Keratinocyte (primary cell): Measurements from ENCODE around the gene NME9.

ENCODE experiments used
- CTCF ChIP-seq, 3 experiments: IDR thresholded peaks in 1 of 3; conservative IDR thresholded peaks in 1 of 3; optimal IDR thresholded peaks in 1 of 3; 2 replicates in 2 of 3; 3 replicates in 1 of 3; pipeline versions ENCODE3 to v1.5.1; 2011; ENCODE audit warnings: low read length in 3 of 3, mild to moderate bottlenecking in 3 of 3, moderate library complexity in 2 of 3, control low read depth in 1 of 3, inconsistent platforms in 1 of 3; ENCODE audit not compliant: insufficient read depth in 2 of 3; ENCODE audit errors: extremely low read depth in 1 of 3
- EZH2 ChIP-seq: IDR thresholded peaks from one replicate; pipeline ENCODE4 v1.6.1; 2012; ENCODE audit warnings: inconsistent platforms, mild to moderate bottlenecking, low read length, moderate library complexity

- TF ChIP-seq CTCF (optimal IDR thresholded peaks at IDR 0.05 in 1 of 3, IDR thresholded peaks at IDR 0.05 in 1 of 3, conservative IDR thresholded peaks at IDR 0.05 in 1 of 3; ENCODE audit: extremely low read depth in 1 of 3, insufficient read depth in 2 of 3, low read length in 3 of 3) (no peak), EZH2 (no peak)
These were observed 30.5 kb upstream of the NME9 start for GRCh38 chr3:138359919-138360868.
